ENCODE results near the gene KPNA5. TPM values are rescaled to one million over a fixed set of nuclear protein-coding genes. Genes with fewer than 3 reads are reported as not detected.

The KPNA5 gene
- total and polyA plus RNA-seq, 4 donors, result 2.2 to 34.3 (median 7.3) TPM

GRCh38 chr6:116714296-116714695 is 33.3 kb downstream of the KPNA5 start:
- H3K9ac ChIP-seq (ENCODE audit: insufficient read depth in 1 of 2, low read length in 2 of 2), result no peak overlapping the region
- no peak for DNase-seq
- H3K36me3 ChIP-seq (ENCODE audit: control insufficient read depth in 4 of 4, insufficient read depth in 4 of 4, low read length in 4 of 4), result peaks cover 12 to 56% (median 34%) of the 10 kb centered on the region in 4 donors
- ATAC-seq (ENCODE audit: insufficient read depth, low FRiP score), result no peak
- H3K27ac ChIP-seq (ENCODE audit: low read depth in 1 of 2, low read length in 1 of 2), result no peak overlapping the region
- no peaks in the 10 kb centered on the region for H3K27me3 ChIP-seq (ENCODE audit: control insufficient read depth in 3 of 3, insufficient read depth in 3 of 3, low read length in 2 of 3)
- H3K4me1 ChIP-seq (ENCODE audit: control insufficient read depth in 5 of 5, insufficient read depth in 5 of 5, low read length in 5 of 5), result peaks cover 0 to 3% (median 0%) of the 10 kb centered on the region in 5 donors
- H3K9me3 ChIP-seq (ENCODE audit: control insufficient read depth in 4 of 4, insufficient read depth in 3 of 4, low read length in 3 of 4), result peaks cover 0 to 10% (median 2%) of the 10 kb centered on the region in 4 donors
- no peak overlapping the region for H3K4me3 ChIP-seq
- WGBS, 2 donors, result 96 to 97% methylated on average over 1 of the region's 1 CpG
- TF ChIP-seq CTCF (IDR thresholded peaks at IDR 0.05; ENCODE audit: control extremely low read depth, extremely low read depth), result no peak

- Histone ChIP-seq H3K4me3 (no peak overlapping the region), H3K9me3 (ENCODE audit: control insufficient read depth in 4 of 4, insufficient read depth in 3 of 4, low read length in 3 of 4) (peaks cover 0 to 10% (median 2%) of the 10 kb centered on the region in 4 donors), H3K36me3 (ENCODE audit: control insufficient read depth in 4 of 4, insufficient read depth in 4 of 4, low read length in 4 of 4) (peaks cover 15 to 60% (median 36%) of the 10 kb centered on the region in 4 donors), H3K4me1 (ENCODE audit: control insufficient read depth in 5 of 5, insufficient read depth in 5 of 5, low read length in 5 of 5) (peaks cover 0 to 3% (median 0%) of the 10 kb centered on the region in 5 donors), H3K27me3 (ENCODE audit: control insufficient read depth in 3 of 3, insufficient read depth in 3 of 3, low read length in 2 of 3) (no peaks in the 10 kb centered on the region), H3K27ac (ENCODE audit: low read depth in 1 of 2, low read length in 1 of 2) (no peak overlapping the region), H3K9ac (ENCODE audit: insufficient read depth in 1 of 2, low read length in 2 of 2) (no peak overlapping the region)
- DNase-seq (no peak), ATAC-seq (ENCODE audit: insufficient read depth, low FRiP score) (no peak)
- TF ChIP-seq CTCF (IDR thresholded peaks at IDR 0.05; ENCODE audit: control extremely low read depth, extremely low read depth), result no peak
- WGBS, 2 donors, result 63 to 89% methylated on average over 2 of the region's 2 CpGs
Measured at GRCh38 chr6:116714761-116715160, 33.8 kb downstream of the KPNA5 start.

- peaks cover 5 to 31% (median 20%) of the 10 kb centered on the region in 4 donors for H3K36me3 ChIP-seq (ENCODE audit: control insufficient read depth in 4 of 4, insufficient read depth in 4 of 4, low read length in 4 of 4)
- H3K4me1 ChIP-seq (ENCODE audit: control insufficient read depth in 5 of 5, insufficient read depth in 5 of 5, low read length in 5 of 5), result no peaks in the 10 kb centered on the region
- no peak for DNase-seq
- H3K27ac ChIP-seq (ENCODE audit: low read depth in 1 of 2, low read length in 1 of 2), result no peak overlapping the region
- ATAC-seq (ENCODE audit: insufficient read depth, low FRiP score), result no peak
- no peak overlapping the region for H3K9ac ChIP-seq (ENCODE audit: insufficient read depth in 1 of 2, low read length in 2 of 2)
- H3K4me3 ChIP-seq, result no peak overlapping the region
- H3K9me3 ChIP-seq (ENCODE audit: control insufficient read depth in 4 of 4, insufficient read depth in 3 of 4, low read length in 3 of 4), result no peaks in the 10 kb centered on the region
- H3K27me3 ChIP-seq (ENCODE audit: control insufficient read depth in 3 of 3, insufficient read depth in 3 of 3, low read length in 2 of 3), result no peaks in the 10 kb centered on the region
- TF ChIP-seq CTCF (IDR thresholded peaks at IDR 0.05; ENCODE audit: control extremely low read depth, extremely low read depth), result no peak
Measured at GRCh38 chr6:116726947-116727346, 45.9 kb downstream of the KPNA5 start.

GRCh38 chr6:116730513-116730912 is 49.5 kb downstream of the KPNA5 start:
- no peak for TF ChIP-seq CTCF (IDR thresholded peaks at IDR 0.05; ENCODE audit: control extremely low read depth, extremely low read depth)
- Histone ChIP-seq H3K9me3 (ENCODE audit: control insufficient read depth in 4 of 4, insufficient read depth in 3 of 4, low read length in 3 of 4) (no peaks in the 10 kb centered on the region), H3K4me3 (no peak overlapping the region), H3K27ac (ENCODE audit: low read depth in 1 of 2, low read length in 1 of 2) (no peak overlapping the region), H3K36me3 (ENCODE audit: control insufficient read depth in 4 of 4, insufficient read depth in 4 of 4, low read length in 4 of 4) (peaks cover 0 to 17% (median 10%) of the 10 kb centered on the region in 4 donors), H3K9ac (ENCODE audit: insufficient read depth in 1 of 2, low read length in 2 of 2) (no peak overlapping the region), H3K4me1 (ENCODE audit: control insufficient read depth in 5 of 5, insufficient read depth in 5 of 5, low read length in 5 of 5) (no peaks in the 10 kb centered on the region), H3K27me3 (ENCODE audit: control insufficient read depth in 3 of 3, insufficient read depth in 3 of 3, low read length in 2 of 3) (no peaks in the 10 kb centered on the region)
- ATAC-seq (ENCODE audit: insufficient read depth, low FRiP score) (no peak), DNase-seq (no peak)

Data from lung (tissue), 12 donors.